DOHH2 (cell line): ENCODE data around the gene MORF4L2.

ENCODE experiments used
- CTCF ChIP-seq: fragments of 200-600 bp; sonication (generic); IDR thresholded peaks from one replicate; pipeline ENCODE4 v1.5.1; 2014; ENCODE audit warnings: antibody characterized with exemption, mild to moderate bottlenecking, low read depth, low read length; ENCODE audit not compliant: poor library complexity, severe bottlenecking
- EZH2phosphoT487 ChIP-seq: fragments of 200-600 bp; sonication (generic); IDR thresholded peaks from 2 replicates; pipeline ENCODE4 v1.6.1; 2017; ENCODE audit warnings: borderline replicate concordance, mild to moderate bottlenecking, antibody characterized with exemption, low read length, moderate library complexity, mixed read lengths

- TF ChIP-seq CTCF (no peak), EZH2phosphoT487 (no peak)
These were observed 20.0 kb downstream of the MORF4L2 start for GRCh38 chrX:103666202-103667107.
